MM.1S (cell line): ENCODE data around the gene CYP24A1.

Experiments
- DNase-seq: peaks from one replicate; pipeline ENCODE4 v3.0.0-alpha.2; 2015
- H2AFZ ChIP-seq: fragments of 300-600 bp; sonication (generic); 2 replicates; pipeline ENCODE4 v1.6.0; 2016; ENCODE audit warnings: antibody characterized with exemption, low read length
- H3F3A ChIP-seq: fragments of 300-600 bp; sonication (generic); 2 replicates; pipeline ENCODE4 v1.6.1; 2016; ENCODE audit warnings: mild to moderate bottlenecking, antibody characterized with exemption, low read length, moderate library complexity, mixed read lengths; ENCODE audit not compliant: insufficient read depth
- H3K27ac ChIP-seq: fragments of 300-600 bp; sonication (generic); 2 replicates; pipeline ENCODE4 v1.5.1; 2016; ENCODE audit warnings: mild to moderate bottlenecking, low read length
- H3K27me3 ChIP-seq: fragments of 300-600 bp; sonication (generic); replicated peaks from 2 replicates; pipeline ENCODE4 v1.6.0; 2016; ENCODE audit warnings: low read length; ENCODE audit not compliant: insufficient read depth
- H3K36me3 ChIP-seq: fragments of 300-600 bp; sonication (generic); replicated peaks from 2 replicates; pipeline ENCODE4 v1.6.1; 2016; ENCODE audit warnings: mild to moderate bottlenecking, low read length, mixed read lengths; ENCODE audit not compliant: insufficient read depth
- H3K4me1 ChIP-seq: fragments of 300-600 bp; sonication (generic); 2 replicates; pipeline ENCODE4 v1.6.1; 2016; ENCODE audit warnings: low read length, mixed read lengths
- H3K4me2 ChIP-seq: fragments of 300-600 bp; sonication (generic); 2 replicates; pipeline ENCODE4 v1.6.0; 2016; ENCODE audit warnings: low read depth, low read length
- H3K4me3 ChIP-seq: fragments of 300-600 bp; sonication (generic); 2 replicates; pipeline ENCODE4 v1.5.1; 2016; ENCODE audit warnings: low read length, mixed read lengths
- H3K79me2 ChIP-seq: fragments of 300-600 bp; sonication (generic); 2 replicates; pipeline ENCODE4 v1.6.1; 2016; ENCODE audit warnings: mixed run types, low read length, mixed read lengths
- H3K9ac ChIP-seq: fragments of 300-600 bp; sonication (generic); 2 replicates; pipeline ENCODE4 v1.6.1; 2016; ENCODE audit warnings: low read length, mixed read lengths
- H3K9me2 ChIP-seq: fragments of 300-600 bp; sonication (generic); replicated peaks from 2 replicates; pipeline ENCODE4 v1.6.1; 2016; ENCODE audit warnings: mild to moderate bottlenecking, low read length, mixed read lengths; ENCODE audit not compliant: insufficient read depth
- H3K9me3 ChIP-seq: fragments of 300-600 bp; sonication (generic); replicated peaks from 2 replicates; pipeline ENCODE4 v1.6.1; 2016; ENCODE audit warnings: mild to moderate bottlenecking, low read length, mixed read lengths; ENCODE audit not compliant: insufficient read depth
- H4K20me1 ChIP-seq: fragments of 300-600 bp; sonication (generic); 2 replicates; pipeline ENCODE4 v1.6.1; 2016; ENCODE audit warnings: mild to moderate bottlenecking, low read length, moderate library complexity, mixed read lengths; ENCODE audit not compliant: insufficient read depth
- EZH2 ChIP-seq: fragments of 300-600 bp; sonication (generic); optimal IDR thresholded peaks from 2 replicates; pipeline ENCODE3; 2017; ENCODE audit warnings: low read depth, mild to moderate bottlenecking, antibody characterized with exemption, low read length, mixed read lengths
- EZH2phosphoT487 ChIP-seq: fragments of 300-600 bp; sonication (generic); IDR thresholded peaks from 2 replicates; pipeline ENCODE4 v1.6.1; 2018; ENCODE audit warnings: antibody characterized with exemption, low read length
- TF ChIP-seq, protein P1 (sequence below): fragments of 300-600 bp; sonication (generic); IDR thresholded peaks from 2 replicates; pipeline ENCODE4 v1.5.1; 2016; ENCODE audit warnings: antibody characterized with exemption, low read length, mixed read lengths

Gene CYP24A1

DNA sequence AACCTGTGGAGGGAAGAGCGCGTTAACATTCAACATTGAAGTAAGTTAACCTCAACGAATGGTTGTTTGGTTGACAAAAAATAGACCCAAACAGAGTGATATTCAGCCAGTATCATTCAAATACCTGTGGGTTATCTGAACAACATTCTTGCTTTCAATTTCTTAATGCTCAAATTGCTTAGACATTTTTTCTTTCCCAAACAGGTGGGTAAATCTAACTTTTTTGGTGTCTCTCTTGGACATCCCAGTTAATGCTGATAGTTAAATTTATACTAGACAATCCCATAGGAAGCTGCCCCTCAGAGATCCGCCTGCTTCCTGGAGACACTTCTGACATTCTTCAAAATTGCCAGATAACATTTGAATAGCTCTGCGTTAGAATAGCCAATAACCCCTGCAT is 20.0 kb upstream of the CYP24A1 start:
- Histone ChIP-seq H3K36me3 (no peaks in the 10 kb centered on the region), H3K4me3 (no peak overlapping the region), H3K4me2 (no peak overlapping the region), H3F3A (no peaks in the 10 kb centered on the region), H3K27ac (no peak overlapping the region), H3K9ac (no peak overlapping the region), H3K4me1 (no peaks in the 10 kb centered on the region), H3K9me2 (no peaks in the 10 kb centered on the region), H3K9me3 (no peaks in the 10 kb centered on the region), H4K20me1 (no peaks in the 10 kb centered on the region), H3K79me2 (no peaks in the 10 kb centered on the region), H2AFZ (no peak overlapping the region), H3K27me3 (no peaks in the 10 kb centered on the region)
- no peak for DNase-seq
- TF ChIP-seq, protein P1, sequence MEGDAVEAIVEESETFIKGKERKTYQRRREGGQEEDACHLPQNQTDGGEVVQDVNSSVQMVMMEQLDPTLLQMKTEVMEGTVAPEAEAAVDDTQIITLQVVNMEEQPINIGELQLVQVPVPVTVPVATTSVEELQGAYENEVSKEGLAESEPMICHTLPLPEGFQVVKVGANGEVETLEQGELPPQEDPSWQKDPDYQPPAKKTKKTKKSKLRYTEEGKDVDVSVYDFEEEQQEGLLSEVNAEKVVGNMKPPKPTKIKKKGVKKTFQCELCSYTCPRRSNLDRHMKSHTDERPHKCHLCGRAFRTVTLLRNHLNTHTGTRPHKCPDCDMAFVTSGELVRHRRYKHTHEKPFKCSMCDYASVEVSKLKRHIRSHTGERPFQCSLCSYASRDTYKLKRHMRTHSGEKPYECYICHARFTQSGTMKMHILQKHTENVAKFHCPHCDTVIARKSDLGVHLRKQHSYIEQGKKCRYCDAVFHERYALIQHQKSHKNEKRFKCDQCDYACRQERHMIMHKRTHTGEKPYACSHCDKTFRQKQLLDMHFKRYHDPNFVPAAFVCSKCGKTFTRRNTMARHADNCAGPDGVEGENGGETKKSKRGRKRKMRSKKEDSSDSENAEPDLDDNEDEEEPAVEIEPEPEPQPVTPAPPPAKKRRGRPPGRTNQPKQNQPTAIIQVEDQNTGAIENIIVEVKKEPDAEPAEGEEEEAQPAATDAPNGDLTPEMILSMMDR = no peak
- TF ChIP-seq EZH2phosphoT487 (no peak), EZH2 (no peak)

DNA sequence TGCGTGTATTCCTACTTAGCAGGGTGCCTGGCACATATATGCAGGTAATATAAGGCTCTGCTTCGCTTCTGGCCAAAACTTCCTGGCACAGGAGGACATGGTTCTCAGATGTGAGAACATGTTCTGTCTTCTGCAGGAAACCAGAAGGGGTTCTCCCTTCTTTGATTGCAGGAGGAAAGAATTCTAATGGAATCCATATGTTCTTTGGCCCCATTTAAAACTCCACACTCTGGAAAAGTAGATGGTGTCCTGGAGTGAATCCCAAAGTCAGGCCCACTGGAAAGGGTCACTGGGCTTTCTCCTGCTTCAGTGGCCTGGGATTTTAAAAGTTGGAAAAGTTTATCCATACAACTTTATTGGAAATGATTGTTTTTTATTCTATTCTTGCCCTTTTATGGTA is 16.4 kb upstream of the CYP24A1 start:
- no peak for TF ChIP-seq EZH2
- no peak for TF ChIP-seq EZH2phosphoT487
- TF ChIP-seq, protein P1 = no peak
- Histone ChIP-seq H4K20me1 (no peaks in the 10 kb centered on the region), H3K4me2 (no peak overlapping the region), H3K4me1 (no peaks in the 10 kb centered on the region), H3K9ac (no peak overlapping the region), H3K9me2 (no peaks in the 10 kb centered on the region), H3K27ac (no peak overlapping the region), H3K36me3 (no peaks in the 10 kb centered on the region), H3K27me3 (no peaks in the 10 kb centered on the region), H3K9me3 (no peaks in the 10 kb centered on the region), H3K4me3 (no peak overlapping the region), H3K79me2 (no peaks in the 10 kb centered on the region), H3F3A (no peaks in the 10 kb centered on the region), H2AFZ (no peak overlapping the region)
- no peak for DNase-seq

DNA sequence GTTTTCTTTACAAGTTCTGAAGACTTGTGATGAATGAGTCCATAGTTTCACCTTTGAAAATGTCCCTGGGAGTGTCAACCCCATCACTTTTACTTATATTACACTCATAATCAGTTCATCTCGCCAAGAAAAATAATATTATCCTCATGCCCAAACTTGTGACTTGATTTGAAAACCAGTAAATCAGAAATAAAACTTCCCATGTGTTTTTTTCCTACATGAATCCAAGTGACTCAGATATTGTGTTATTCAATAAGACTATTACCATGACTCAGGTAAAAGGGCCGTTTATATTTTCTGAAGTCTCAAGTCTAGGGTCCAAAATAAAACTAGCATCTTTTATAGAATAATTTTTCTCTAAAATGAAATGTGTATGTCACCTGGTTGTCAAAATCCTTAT is 15.8 kb upstream of the CYP24A1 start:
- no peak overlapping the region for H3K27ac ChIP-seq
- H3K9me3 ChIP-seq = no peaks in the 10 kb centered on the region
- no peak overlapping the region for H3K9ac ChIP-seq
- H4K20me1 ChIP-seq = no peaks in the 10 kb centered on the region
- no peaks in the 10 kb centered on the region for H3K27me3 ChIP-seq
- DNase-seq = no peak
- no peaks in the 10 kb centered on the region for H3K4me1 ChIP-seq
- no peaks in the 10 kb centered on the region for H3K9me2 ChIP-seq
- H3F3A ChIP-seq = no peaks in the 10 kb centered on the region
- H3K4me3 ChIP-seq = no peak overlapping the region
- no peaks in the 10 kb centered on the region for H3K79me2 ChIP-seq
- H3K36me3 ChIP-seq = no peaks in the 10 kb centered on the region
- TF ChIP-seq EZH2 = no peak
- TF ChIP-seq, protein P1 = no peak
- no peak for TF ChIP-seq EZH2phosphoT487
- H2AFZ ChIP-seq = no peak overlapping the region
- H3K4me2 ChIP-seq = no peak overlapping the region
